IMR-90 (cell line): ENCODE measurements around the gene HOXD9.

Experiments
- RAD21 ChIP-seq: IDR thresholded peaks from 2 replicates; pipeline ENCODE4 v1.6.1; 2012; ENCODE audit warnings: low read length, improper control_type of control experiment
- TF ChIP-seq, protein P1 (sequence below): conservative IDR thresholded peaks from 2 replicates; pipeline ENCODE4 v1.5.1; 2012; ENCODE audit warnings: mild to moderate bottlenecking, low read depth, low read length, improper control_type of control experiment

DNA sequence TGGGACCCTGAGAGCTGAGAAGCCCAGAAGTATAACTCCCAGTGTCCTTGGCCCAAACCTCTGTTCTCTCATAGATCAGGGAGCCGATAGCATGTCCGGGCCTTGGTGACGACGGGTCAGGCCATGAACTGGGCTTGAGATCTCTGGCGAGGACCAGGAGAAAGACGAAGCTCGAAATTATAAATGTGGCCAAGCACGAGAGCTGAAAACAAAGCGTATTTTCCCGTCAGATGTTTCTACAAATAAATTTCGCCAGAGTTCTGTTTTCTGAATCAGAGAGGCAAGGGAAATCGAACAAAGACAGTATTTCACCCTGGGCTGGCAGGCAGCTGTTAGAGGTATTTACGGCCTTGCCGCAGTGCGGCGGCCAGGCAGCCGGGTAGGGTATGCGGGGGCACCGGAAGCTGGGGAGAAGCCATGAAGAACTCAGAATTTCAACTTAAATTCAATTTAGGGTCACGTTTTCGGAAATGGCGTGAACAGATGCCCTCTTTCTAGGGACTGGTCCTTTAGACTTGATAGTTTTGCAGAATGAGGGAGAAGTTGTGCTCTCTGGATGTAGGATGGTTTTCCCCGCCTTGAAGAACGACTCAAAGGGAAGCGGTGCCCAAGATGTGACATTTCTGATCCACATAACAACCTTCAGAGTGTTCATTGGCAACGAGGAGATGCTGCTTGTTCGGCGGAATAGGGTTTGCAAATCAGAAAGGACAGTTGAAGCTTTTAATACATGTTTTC is 16.6 kb downstream of the HOXD9 start:
- TF ChIP-seq, protein P1, sequence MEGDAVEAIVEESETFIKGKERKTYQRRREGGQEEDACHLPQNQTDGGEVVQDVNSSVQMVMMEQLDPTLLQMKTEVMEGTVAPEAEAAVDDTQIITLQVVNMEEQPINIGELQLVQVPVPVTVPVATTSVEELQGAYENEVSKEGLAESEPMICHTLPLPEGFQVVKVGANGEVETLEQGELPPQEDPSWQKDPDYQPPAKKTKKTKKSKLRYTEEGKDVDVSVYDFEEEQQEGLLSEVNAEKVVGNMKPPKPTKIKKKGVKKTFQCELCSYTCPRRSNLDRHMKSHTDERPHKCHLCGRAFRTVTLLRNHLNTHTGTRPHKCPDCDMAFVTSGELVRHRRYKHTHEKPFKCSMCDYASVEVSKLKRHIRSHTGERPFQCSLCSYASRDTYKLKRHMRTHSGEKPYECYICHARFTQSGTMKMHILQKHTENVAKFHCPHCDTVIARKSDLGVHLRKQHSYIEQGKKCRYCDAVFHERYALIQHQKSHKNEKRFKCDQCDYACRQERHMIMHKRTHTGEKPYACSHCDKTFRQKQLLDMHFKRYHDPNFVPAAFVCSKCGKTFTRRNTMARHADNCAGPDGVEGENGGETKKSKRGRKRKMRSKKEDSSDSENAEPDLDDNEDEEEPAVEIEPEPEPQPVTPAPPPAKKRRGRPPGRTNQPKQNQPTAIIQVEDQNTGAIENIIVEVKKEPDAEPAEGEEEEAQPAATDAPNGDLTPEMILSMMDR: no peak
- TF ChIP-seq RAD21: no peak
